Keratinocyte (primary cell): ENCODE data around the gene ADAMTS2. TPM values are rescaled to one million over a fixed set of nuclear protein-coding genes. Genes with fewer than 3 reads are reported as not detected.

ENCODE experiments used
- DNase-seq: peaks from one replicate; pipeline ENCODE4 v3.0.0-alpha.2; 2011; ENCODE audit warnings: low read depth, missing footprints, low spot score
- FAIRE-seq: peaks from 2 replicates; lab custom pipeline; 2011; peaks lifted over from hg19 to GRCh38; lab: Jason Lieb, UNC
- H2AFZ ChIP-seq: 2 replicates; pipeline ENCODE4 v1.6.0; 2012; ENCODE audit warnings: low read length, control low read depth, inconsistent platforms; ENCODE audit not compliant: control insufficient read depth
- H3K27ac ChIP-seq: 2 replicates; pipeline ENCODE4 v1.5.1; 2011; ENCODE audit warnings: low read length; ENCODE audit not compliant: control insufficient read depth, insufficient read depth
- H3K27me3 ChIP-seq: 3 replicates; pipeline ENCODE4 v1.6.0; 2011; ENCODE audit warnings: low read length; ENCODE audit not compliant: control insufficient read depth, insufficient read depth; ENCODE audit errors: extremely low read depth
- H3K36me3 ChIP-seq, 2 experiments: 2 replicates in 1 of 2; 3 replicates in 1 of 2; pipeline ENCODE4 v1.5.1; 2011; ENCODE audit warnings: low read length in 2 of 2, mild to moderate bottlenecking in 1 of 2; ENCODE audit not compliant: control insufficient read depth in 2 of 2, insufficient read depth in 2 of 2; ENCODE audit errors: extremely low read depth in 1 of 2
- H3K4me1 ChIP-seq: 3 replicates; pipeline ENCODE4 v1.5.1; 2011; ENCODE audit warnings: low read length; ENCODE audit not compliant: control insufficient read depth, insufficient read depth; ENCODE audit errors: extremely low read depth
- H3K4me2 ChIP-seq: 3 replicates; pipeline ENCODE4 v1.6.0; 2011; ENCODE audit warnings: low read depth, low read length; ENCODE audit not compliant: control insufficient read depth, insufficient read depth; ENCODE audit errors: extremely low read depth
- H3K4me3 ChIP-seq, 3 experiments: fragments of 200-600 bp in 1 of 3; sonication (generic) in 1 of 3; 2 replicates in 2 of 3; 3 replicates in 1 of 3; pipeline ENCODE4 v1.5.1; 2011 to 2016; ENCODE audit warnings: low read length in 3 of 3, mild to moderate bottlenecking in 3 of 3, control low read depth in 2 of 3, inconsistent platforms in 1 of 3, low read depth in 1 of 3, mixed read lengths in 1 of 3, mixed run types in 1 of 3, moderate library complexity in 1 of 3; ENCODE audit not compliant: control insufficient read depth in 2 of 3, insufficient read depth in 2 of 3; ENCODE audit errors: extremely low read depth in 1 of 3
- H3K79me2 ChIP-seq: 2 replicates; pipeline ENCODE4 v1.6.0; 2012; ENCODE audit warnings: low read length; ENCODE audit not compliant: control insufficient read depth, insufficient read depth
- H3K9ac ChIP-seq: 3 replicates; pipeline ENCODE4 v1.6.0; 2011; ENCODE audit warnings: low read length; ENCODE audit not compliant: control insufficient read depth, insufficient read depth; ENCODE audit errors: extremely low read depth
- H3K9me1 ChIP-seq: 3 replicates; pipeline ENCODE4 v1.6.0; 2011; ENCODE audit warnings: low read length; ENCODE audit not compliant: control insufficient read depth, insufficient read depth; ENCODE audit errors: extremely low read depth
- H3K9me3 ChIP-seq: 2 replicates; pipeline ENCODE4 v1.5.1; 2012; ENCODE audit warnings: low read depth, low read length; ENCODE audit not compliant: control insufficient read depth
- H4K20me1 ChIP-seq: 3 replicates; pipeline ENCODE4 v1.6.0; 2011; ENCODE audit warnings: low read length; ENCODE audit not compliant: control insufficient read depth, insufficient read depth; ENCODE audit errors: extremely low read depth
- CTCF ChIP-seq, 3 experiments: IDR thresholded peaks in 1 of 3; conservative IDR thresholded peaks in 1 of 3; optimal IDR thresholded peaks in 1 of 3; 2 replicates in 2 of 3; 3 replicates in 1 of 3; pipeline versions ENCODE3 to v1.5.1; 2011; ENCODE audit warnings: low read length in 3 of 3, mild to moderate bottlenecking in 3 of 3, moderate library complexity in 2 of 3, control low read depth in 1 of 3, inconsistent platforms in 1 of 3; ENCODE audit not compliant: insufficient read depth in 2 of 3; ENCODE audit errors: extremely low read depth in 1 of 3
- EZH2 ChIP-seq: IDR thresholded peaks from one replicate; pipeline ENCODE4 v1.6.1; 2012; ENCODE audit warnings: inconsistent platforms, mild to moderate bottlenecking, low read length, moderate library complexity
- dilution Hi-C: fragments of 300-500 bp; cut with MboI; formaldehyde crosslinking; loops from one replicate; pipeline ENCODE4 v1.7.0; 2020; ENCODE audit warnings: low sequenced_read_pairs; ENCODE audit not compliant: extremely low pct_ligation_motif_present
- polyA plus RNA-seq, 5 experiments: library from polyadenylated mRNA; depleted of rRNA in 3 of 5; stranded (reverse) in 3 of 5; stranded (forward) in 1 of 5; unstranded in 1 of 5; fragments of >200 nt; gene quantifications; 1 replicate in 1 of 5; 2 replicates in 3 of 5; 3 replicates in 1 of 5; pipeline versions ENCODE4 v1.2.1 to v1.2.3, GENCODE V29; 2011 to 2012; ENCODE audit warnings: missing spikeins in 2 of 5, low read depth in 1 of 5, low replicate concordance in 1 of 5

Gene ADAMTS2
- polyA plus RNA-seq, 1 donor (not counting 4 experiments of a cell fraction or from before 2014, with no cell fraction given), result not detected

- H3K9me3 ChIP-seq, result peaks cover 6% of the 10 kb centered on the region
- DNase-seq (no peak), FAIRE-seq (no peak)
- H4K20me1 ChIP-seq, result no peaks in the 10 kb centered on the region
- no peak overlapping the region for H3K27ac ChIP-seq
- H3K4me1 ChIP-seq, result no peaks in the 10 kb centered on the region
- no peak overlapping the region for H3K4me2 ChIP-seq
- H3K9me1 ChIP-seq, result no peaks in the 10 kb centered on the region
- no peak overlapping the region for H3K4me3 ChIP-seq
- dilution Hi-C loops, result no loop called here
- H3K79me2 ChIP-seq, result no peaks in the 10 kb centered on the region
- H3K27me3 ChIP-seq, result peaks cover 8% of the 10 kb centered on the region
- no peaks in the 10 kb centered on the region for H3K36me3 ChIP-seq
- H2AFZ ChIP-seq, result no peak overlapping the region
- no peak for TF ChIP-seq EZH2
- TF ChIP-seq CTCF (optimal IDR thresholded peaks at IDR 0.05 in 1 of 3, IDR thresholded peaks at IDR 0.05 in 1 of 3, conservative IDR thresholded peaks at IDR 0.05 in 1 of 3; ENCODE audit: extremely low read depth in 1 of 3, insufficient read depth in 2 of 3, low read length in 3 of 3), result no peak
- no peak overlapping the region for H3K9ac ChIP-seq
Observed at GRCh38 chr5:179337796-179338676, 7.2 kb downstream of the ADAMTS2 start.

GRCh38 chr5:179336871-179337795, 8.1 kb downstream of the ADAMTS2 start:
- H3K9me3 ChIP-seq, result peaks cover 6% of the 10 kb centered on the region
- H3K79me2 ChIP-seq, result no peaks in the 10 kb centered on the region
- dilution Hi-C loops, result no loop called here
- no peaks in the 10 kb centered on the region for H3K36me3 ChIP-seq
- FAIRE-seq, result no peak
- no peak overlapping the region for H3K4me3 ChIP-seq
- no peak for TF ChIP-seq EZH2
- TF ChIP-seq CTCF (optimal IDR thresholded peaks at IDR 0.05 in 1 of 3, IDR thresholded peaks at IDR 0.05 in 1 of 3, conservative IDR thresholded peaks at IDR 0.05 in 1 of 3; ENCODE audit: extremely low read depth in 1 of 3, insufficient read depth in 2 of 3, low read length in 3 of 3), result no peak
- no peaks in the 10 kb centered on the region for H4K20me1 ChIP-seq
- H3K9me1 ChIP-seq, result no peaks in the 10 kb centered on the region
- DNase-seq, result no peak
- H2AFZ ChIP-seq, result no peak overlapping the region
- no peaks in the 10 kb centered on the region for H3K27me3 ChIP-seq
- no peak overlapping the region for H3K9ac ChIP-seq
- no peak overlapping the region for H3K27ac ChIP-seq
- H3K4me2 ChIP-seq, result no peak overlapping the region
- H3K4me1 ChIP-seq, result no peaks in the 10 kb centered on the region
